Breast epithelium (tissue), 3 donors: ENCODE measurements around the gene XYLT1.

Experiments
- CTCF ChIP-seq, 3 donors: fragments of 450-650 bp; IDR thresholded peaks; one replicate each; pipeline ENCODE4 v1.5.1; 2016 to 2017; ENCODE audit warnings: antibody characterized with exemption in 3 of 3, mild to moderate bottlenecking in 3 of 3, moderate library complexity in 3 of 3
- POLR2A ChIP-seq: fragments of 450-650 bp; IDR thresholded peaks from one replicate; pipeline ENCODE4 v1.6.1; 2016; ENCODE audit warnings: antibody characterized with exemption, mild to moderate bottlenecking, moderate library complexity
- POLR2AphosphoS5 ChIP-seq, 3 donors: sonication (generic); formaldehyde crosslinking; IDR thresholded peaks; one replicate each; pipeline ENCODE4 v1.6.1; 2017; ENCODE audit warnings: antibody characterized with exemption in 3 of 3

DNA sequence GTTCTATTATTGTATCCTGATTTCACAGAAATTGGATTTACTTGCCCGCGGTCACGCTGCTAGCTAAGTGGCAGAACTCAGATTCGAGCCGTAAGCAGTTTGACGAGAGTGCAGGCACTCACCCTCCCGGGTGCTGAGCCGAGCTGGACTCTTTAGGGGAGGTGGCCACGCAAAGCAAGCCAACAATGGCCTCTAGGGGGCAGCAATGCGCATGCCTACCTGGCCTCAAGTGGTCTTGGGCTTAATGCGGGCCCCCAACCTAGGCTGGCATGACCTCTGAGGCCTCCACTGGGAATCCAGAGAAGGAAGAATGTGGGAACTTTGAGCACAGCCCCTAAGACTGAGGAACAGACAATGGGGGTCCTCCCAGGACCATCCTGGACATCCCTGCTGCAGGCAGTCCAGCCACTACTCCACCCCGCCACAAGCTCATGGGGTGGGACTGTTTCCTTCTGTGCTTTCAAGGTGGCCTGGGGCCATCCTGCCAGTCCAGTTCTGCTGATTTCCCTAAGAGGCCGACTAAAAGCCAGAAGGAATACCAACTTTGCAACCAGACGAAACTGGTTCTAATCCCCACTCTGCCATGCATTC, 276.5 kb downstream of the XYLT1 start:
- no peak for TF ChIP-seq POLR2A
- TF ChIP-seq CTCF (IDR thresholded peaks at IDR 0.05), result peak; percentile 26 to 42 (median 37)
- no peak for TF ChIP-seq POLR2AphosphoS5 (IDR thresholded peaks at IDR 0.05)
